IPS DF 6.9 (cell line): ENCODE results near the gene PRPF31.

Experiments used
- DNase-seq: peaks from one replicate; pipeline ENCODE4 v3.0.0-alpha.2; 2013; ENCODE audit warnings: low read depth, low spot score
- H3K27ac ChIP-seq: one replicate; pipeline ENCODE4 v1.5.1; 2013; ENCODE audit warnings: low read length, control low read depth
- H3K27me3 ChIP-seq: 2 replicates; pipeline ENCODE4 v1.6.1; 2013; ENCODE audit warnings: mild to moderate bottlenecking, low read length; ENCODE audit not compliant: control insufficient read depth, insufficient read depth
- H3K36me3 ChIP-seq: 2 replicates; pipeline ENCODE4 v1.6.1; 2013; ENCODE audit warnings: low read length; ENCODE audit not compliant: control insufficient read depth, insufficient read depth
- H3K4me1 ChIP-seq: 2 replicates; pipeline ENCODE4 v1.6.1; 2013; ENCODE audit warnings: low read length; ENCODE audit not compliant: control insufficient read depth, insufficient read depth
- H3K4me3 ChIP-seq: 2 replicates; pipeline ENCODE4 v1.5.1; 2013; ENCODE audit warnings: mild to moderate bottlenecking, low read length
- H3K9me3 ChIP-seq: 2 replicates; pipeline ENCODE4 v1.6.1; 2013; ENCODE audit warnings: low read length, inconsistent platforms; ENCODE audit not compliant: control insufficient read depth, insufficient read depth
- WGBS: extraction: QIAGEN DNeasy Blood & Tissue Kit; methylation state at CpG from one replicate; pipeline ENCODE4 v1.1.7; 2013; ENCODE audit warnings: mixed read lengths, missing lambda C conversion rate; ENCODE audit not compliant: insufficient read length, insufficient coverage; 5-methylcytosine and 5-hydroxymethylcytosine counted together

The PRPF31 gene

GRCh38 chr19:54153731-54154326 is 38.3 kb downstream of the PRPF31 start:
- Histone ChIP-seq H3K9me3 (no peaks in the 10 kb centered on the region), H3K27ac (no peak overlapping the region), H3K36me3 (peaks cover 62% of the 10 kb centered on the region), H3K4me1 (no peaks in the 10 kb centered on the region), H3K27me3 (no peaks in the 10 kb centered on the region), H3K4me3 (no peak overlapping the region)
- no CpG with 5 or more reads among the region's 10 CpGs for WGBS
- no peak for DNase-seq

GRCh38 chr19:54154603-54155345 is 39.2 kb downstream of the PRPF31 start:
- no peak for DNase-seq
- Histone ChIP-seq H3K4me3 (no peak overlapping the region), H3K4me1 (no peaks in the 10 kb centered on the region), H3K27me3 (no peaks in the 10 kb centered on the region), H3K36me3 (peaks cover 55% of the 10 kb centered on the region), H3K27ac (no peak overlapping the region), H3K9me3 (no peaks in the 10 kb centered on the region)
- WGBS: no CpG with 5 or more reads among the region's 18 CpGs

GRCh38 chr19:54155694-54156093 is 40.1 kb downstream of the PRPF31 start:
- H3K36me3 ChIP-seq: peaks cover 48% of the 10 kb centered on the region
- H3K27me3 ChIP-seq: no peaks in the 10 kb centered on the region
- no CpG with 5 or more reads among the region's 19 CpGs for WGBS

GRCh38 chr19:54156490-54156889 is 40.9 kb downstream of the PRPF31 start:
- no peak overlapping the region for H3K27ac ChIP-seq

More at GRCh38 chr19:54155694-54156093, 40.1 kb downstream of the PRPF31 start:
- Histone ChIP-seq H3K4me1 (no peaks in the 10 kb centered on the region), H3K27ac (no peak overlapping the region), H3K4me3 (no peak overlapping the region), H3K9me3 (no peaks in the 10 kb centered on the region)
- no peak for DNase-seq

GRCh38 chr19:54156953-54157352 is 41.4 kb downstream of the PRPF31 start:
- Histone ChIP-seq H3K27me3 (no peaks in the 10 kb centered on the region), H3K4me1 (peaks cover 2% of the 10 kb centered on the region; the same call in 1 of the 2 replicates), H3K27ac (no peak overlapping the region), H3K9me3 (no peaks in the 10 kb centered on the region), H3K4me3 (no peak overlapping the region), H3K36me3 (peaks cover 41% of the 10 kb centered on the region)
- no CpG with 5 or more reads among the region's 3 CpGs for WGBS
- DNase-seq: no peak

More at GRCh38 chr19:54156490-54156889, 40.9 kb downstream of the PRPF31 start:
- WGBS: no CpG with 5 or more reads among the region's 11 CpGs
- DNase-seq: no peak
- H3K9me3 ChIP-seq: no peaks in the 10 kb centered on the region
- no peak overlapping the region for H3K4me3 ChIP-seq
- no peaks in the 10 kb centered on the region for H3K4me1 ChIP-seq
- H3K27me3 ChIP-seq: no peaks in the 10 kb centered on the region
- peaks cover 45% of the 10 kb centered on the region for H3K36me3 ChIP-seq

GRCh38 chr19:54158812-54159351 is 43.3 kb downstream of the PRPF31 start:
- H3K4me1 ChIP-seq: peaks cover 2% of the 10 kb centered on the region; the same call in 1 of the 2 replicates
- no CpG with 5 or more reads among the region's 19 CpGs for WGBS

GRCh38 chr19:54159352-54160181 is 44.0 kb downstream of the PRPF31 start, which contains the start of gene LENG1:
Gene LENG1 (minus strand): TSS chr19:54159721. CDS start chr19:54159695, 26 bp downstream.
- peak within 1 kb of the TSS; percentile 84 for H3K4me3 ChIP-seq
- H3K9me3 ChIP-seq: no peaks in the 10 kb centered on the region
- no peaks in the 10 kb centered on the region for H3K27me3 ChIP-seq
- H3K27ac ChIP-seq: no peak within 1 kb of the TSS
- H3K4me1 ChIP-seq: peaks cover 4% of the 10 kb centered on the region; the same call in 1 of the 2 replicates
- H3K36me3 ChIP-seq: peaks cover 18% of the 10 kb centered on the region
- no CpG with 5 or more reads among the region's 72 CpGs for WGBS
- DNase-seq: peak; percentile 100

More at GRCh38 chr19:54158812-54159351, 43.3 kb downstream of the PRPF31 start:
- peak overlapping the region; percentile 84; the same call in 1 of the 2 replicates for H3K4me3 ChIP-seq
- H3K27ac ChIP-seq: no peak overlapping the region
- no peaks in the 10 kb centered on the region for H3K9me3 ChIP-seq
- no peak for DNase-seq
- H3K36me3 ChIP-seq: peaks cover 23% of the 10 kb centered on the region
- H3K27me3 ChIP-seq: no peaks in the 10 kb centered on the region

GRCh38 chr19:54160182-54160811 is 44.7 kb downstream of the PRPF31 start:
- no peak for DNase-seq
- Histone ChIP-seq H3K4me3 (peak overlapping the region; percentile 65; the same call in 1 of the 2 replicates), H3K36me3 (peaks cover 11% of the 10 kb centered on the region), H3K27me3 (no peaks in the 10 kb centered on the region), H3K4me1 (peaks cover 4% of the 10 kb centered on the region; the same call in 1 of the 2 replicates), H3K27ac (no peak overlapping the region), H3K9me3 (no peaks in the 10 kb centered on the region)
- no CpG with 5 or more reads among the region's 28 CpGs for WGBS

- no CpG with 5 or more reads among the region's 13 CpGs for WGBS
- Histone ChIP-seq H3K4me3 (peak overlapping the region; percentile 65; the same call in 1 of the 2 replicates), H3K36me3 (peaks cover 7% of the 10 kb centered on the region), H3K9me3 (no peaks in the 10 kb centered on the region), H3K27me3 (no peaks in the 10 kb centered on the region), H3K27ac (no peak overlapping the region), H3K4me1 (peaks cover 4% of the 10 kb centered on the region; the same call in 1 of the 2 replicates)
- DNase-seq: no peak
Observed at GRCh38 chr19:54160854-54161253, 45.3 kb downstream of the PRPF31 start.
